ENCODE measurements around the gene CNBD2. TPM values are rescaled to one million over a fixed set of nuclear protein-coding genes. Genes with fewer than 3 reads are reported as not detected.

CNBD2 gene
- total RNA-seq, 1 experiment from 2014 or later, result 3.8 TPM

- CTCF ChIA-PET, result interaction anchor here (1.0 to 3.4 kb wide), 7 partner anchors 10 to 162 kb away, joined by 3 to 20 read pairs (median 7); partner anchors contain the start of gene SCAND1
- DNase-seq (ENCODE audit: low spot score), result no peak
These were observed 7.4 kb downstream of the CNBD2 start for GRCh38 chr20:35975576-35976373.

More at GRCh38 chr20:35975576-35976373, 7.4 kb downstream of the CNBD2 start:
- H3K36me3 Mint-ChIP-seq, result no peaks in the 10 kb centered on the region
- H3K4me3 Mint-ChIP-seq, result no peak overlapping the region
- H3K4me1 Mint-ChIP-seq, result no peaks in the 10 kb centered on the region
- POLR2A ChIA-PET, result no interaction called here
- no peak overlapping the region for H3K27ac Mint-ChIP-seq
- TF ChIP-seq ESRRA (CRISPR knock-in tag; IDR thresholded peaks at IDR 0.05; ENCODE audit: borderline replicate concordance), result no peak
- TF ChIP-seq ZNF219 (CRISPR knock-in tag; IDR thresholded peaks at IDR 0.05; ENCODE audit: borderline replicate concordance), result no peak
- TF ChIP-seq ZNF396 (CRISPR knock-in tag; IDR thresholded peaks at IDR 0.05; ENCODE audit: borderline replicate concordance), result no peak
- no peak for TF ChIP-seq IRF2 (CRISPR knock-in tag; IDR thresholded peaks at IDR 0.05; ENCODE audit: borderline replicate concordance, low read depth)
- TF ChIP-seq TCF7 (CRISPR knock-in tag; IDR thresholded peaks at IDR 0.05; ENCODE audit: low read depth), result no peak
- TF ChIP-seq, protein P1, sequence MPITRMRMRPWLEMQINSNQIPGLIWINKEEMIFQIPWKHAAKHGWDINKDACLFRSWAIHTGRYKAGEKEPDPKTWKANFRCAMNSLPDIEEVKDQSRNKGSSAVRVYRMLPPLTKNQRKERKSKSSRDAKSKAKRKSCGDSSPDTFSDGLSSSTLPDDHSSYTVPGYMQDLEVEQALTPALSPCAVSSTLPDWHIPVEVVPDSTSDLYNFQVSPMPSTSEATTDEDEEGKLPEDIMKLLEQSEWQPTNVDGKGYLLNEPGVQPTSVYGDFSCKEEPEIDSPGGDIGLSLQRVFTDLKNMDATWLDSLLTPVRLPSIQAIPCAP (CRISPR knock-in tag; IDR thresholded peaks at IDR 0.05), result no peak
- TF ChIP-seq, protein P2, sequence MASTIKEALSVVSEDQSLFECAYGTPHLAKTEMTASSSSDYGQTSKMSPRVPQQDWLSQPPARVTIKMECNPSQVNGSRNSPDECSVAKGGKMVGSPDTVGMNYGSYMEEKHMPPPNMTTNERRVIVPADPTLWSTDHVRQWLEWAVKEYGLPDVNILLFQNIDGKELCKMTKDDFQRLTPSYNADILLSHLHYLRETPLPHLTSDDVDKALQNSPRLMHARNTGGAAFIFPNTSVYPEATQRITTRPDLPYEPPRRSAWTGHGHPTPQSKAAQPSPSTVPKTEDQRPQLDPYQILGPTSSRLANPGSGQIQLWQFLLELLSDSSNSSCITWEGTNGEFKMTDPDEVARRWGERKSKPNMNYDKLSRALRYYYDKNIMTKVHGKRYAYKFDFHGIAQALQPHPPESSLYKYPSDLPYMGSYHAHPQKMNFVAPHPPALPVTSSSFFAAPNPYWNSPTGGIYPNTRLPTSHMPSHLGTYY (CRISPR knock-in tag; IDR thresholded peaks at IDR 0.05), result no peak
- no peak for TF ChIP-seq RELA (CRISPR knock-in tag; IDR thresholded peaks at IDR 0.05; ENCODE audit: borderline replicate concordance)
- no peak for TF ChIP-seq HMGXB4 (CRISPR knock-in tag; IDR thresholded peaks at IDR 0.05)
- no peak for TF ChIP-seq MAX (CRISPR knock-in tag; IDR thresholded peaks at IDR 0.05)
- TF ChIP-seq ATF1 (CRISPR knock-in tag; IDR thresholded peaks at IDR 0.05), result no peak
- no peak for TF ChIP-seq ETV6 (CRISPR knock-in tag; IDR thresholded peaks at IDR 0.05)
- TF ChIP-seq, protein P3, sequence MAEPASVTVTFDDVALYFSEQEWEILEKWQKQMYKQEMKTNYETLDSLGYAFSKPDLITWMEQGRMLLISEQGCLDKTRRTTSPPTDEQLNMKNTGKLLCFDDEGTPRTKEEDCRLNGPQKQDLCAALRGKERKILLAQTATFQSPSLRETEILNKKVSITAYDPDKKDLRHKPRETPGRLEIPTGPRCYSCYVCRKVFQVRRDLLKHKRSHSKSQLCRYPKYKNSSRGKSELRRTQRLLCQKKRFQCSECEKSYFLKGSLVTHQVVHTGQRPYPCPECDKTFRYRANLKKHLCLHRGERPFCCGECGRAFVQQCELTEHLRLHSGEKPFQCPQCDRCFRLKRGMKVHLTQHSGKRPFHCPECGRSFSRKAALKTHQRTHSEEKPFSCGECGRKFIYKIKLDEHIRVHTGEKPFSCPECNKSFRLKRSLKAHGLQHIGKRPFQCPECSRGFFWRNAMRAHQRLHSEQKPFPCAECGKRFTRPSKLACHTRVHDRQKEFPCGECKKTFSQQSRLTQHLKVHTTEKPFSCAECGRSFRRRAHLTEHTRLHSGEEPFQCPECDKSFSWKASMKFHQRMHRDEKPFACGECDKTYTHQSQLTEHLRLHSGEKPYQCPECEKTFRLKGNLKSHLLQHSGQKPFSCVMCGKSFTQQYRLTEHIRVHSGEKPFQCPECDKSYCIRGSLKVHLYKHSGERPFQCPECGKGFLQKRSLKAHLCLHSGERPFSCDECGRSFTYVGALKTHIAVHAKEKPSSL (CRISPR knock-in tag; conservative IDR thresholded peaks at IDR 0.05), result no peak
- TF ChIP-seq, protein P4, sequence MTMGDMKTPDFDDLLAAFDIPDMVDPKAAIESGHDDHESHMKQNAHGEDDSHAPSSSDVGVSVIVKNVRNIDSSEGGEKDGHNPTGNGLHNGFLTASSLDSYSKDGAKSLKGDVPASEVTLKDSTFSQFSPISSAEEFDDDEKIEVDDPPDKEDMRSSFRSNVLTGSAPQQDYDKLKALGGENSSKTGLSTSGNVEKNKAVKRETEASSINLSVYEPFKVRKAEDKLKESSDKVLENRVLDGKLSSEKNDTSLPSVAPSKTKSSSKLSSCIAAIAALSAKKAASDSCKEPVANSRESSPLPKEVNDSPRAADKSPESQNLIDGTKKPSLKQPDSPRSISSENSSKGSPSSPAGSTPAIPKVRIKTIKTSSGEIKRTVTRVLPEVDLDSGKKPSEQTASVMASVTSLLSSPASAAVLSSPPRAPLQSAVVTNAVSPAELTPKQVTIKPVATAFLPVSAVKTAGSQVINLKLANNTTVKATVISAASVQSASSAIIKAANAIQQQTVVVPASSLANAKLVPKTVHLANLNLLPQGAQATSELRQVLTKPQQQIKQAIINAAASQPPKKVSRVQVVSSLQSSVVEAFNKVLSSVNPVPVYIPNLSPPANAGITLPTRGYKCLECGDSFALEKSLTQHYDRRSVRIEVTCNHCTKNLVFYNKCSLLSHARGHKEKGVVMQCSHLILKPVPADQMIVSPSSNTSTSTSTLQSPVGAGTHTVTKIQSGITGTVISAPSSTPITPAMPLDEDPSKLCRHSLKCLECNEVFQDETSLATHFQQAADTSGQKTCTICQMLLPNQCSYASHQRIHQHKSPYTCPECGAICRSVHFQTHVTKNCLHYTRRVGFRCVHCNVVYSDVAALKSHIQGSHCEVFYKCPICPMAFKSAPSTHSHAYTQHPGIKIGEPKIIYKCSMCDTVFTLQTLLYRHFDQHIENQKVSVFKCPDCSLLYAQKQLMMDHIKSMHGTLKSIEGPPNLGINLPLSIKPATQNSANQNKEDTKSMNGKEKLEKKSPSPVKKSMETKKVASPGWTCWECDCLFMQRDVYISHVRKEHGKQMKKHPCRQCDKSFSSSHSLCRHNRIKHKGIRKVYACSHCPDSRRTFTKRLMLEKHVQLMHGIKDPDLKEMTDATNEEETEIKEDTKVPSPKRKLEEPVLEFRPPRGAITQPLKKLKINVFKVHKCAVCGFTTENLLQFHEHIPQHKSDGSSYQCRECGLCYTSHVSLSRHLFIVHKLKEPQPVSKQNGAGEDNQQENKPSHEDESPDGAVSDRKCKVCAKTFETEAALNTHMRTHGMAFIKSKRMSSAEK (CRISPR knock-in tag; IDR thresholded peaks at IDR 0.05; ENCODE audit: borderline replicate concordance), result no peak
- TF ChIP-seq CBFB (CRISPR knock-in tag; IDR thresholded peaks at IDR 0.05; ENCODE audit: low read depth), result no peak
- no peak for TF ChIP-seq NFE2L1 (CRISPR knock-in tag; IDR thresholded peaks at IDR 0.05)
- TF ChIP-seq, protein P5, sequence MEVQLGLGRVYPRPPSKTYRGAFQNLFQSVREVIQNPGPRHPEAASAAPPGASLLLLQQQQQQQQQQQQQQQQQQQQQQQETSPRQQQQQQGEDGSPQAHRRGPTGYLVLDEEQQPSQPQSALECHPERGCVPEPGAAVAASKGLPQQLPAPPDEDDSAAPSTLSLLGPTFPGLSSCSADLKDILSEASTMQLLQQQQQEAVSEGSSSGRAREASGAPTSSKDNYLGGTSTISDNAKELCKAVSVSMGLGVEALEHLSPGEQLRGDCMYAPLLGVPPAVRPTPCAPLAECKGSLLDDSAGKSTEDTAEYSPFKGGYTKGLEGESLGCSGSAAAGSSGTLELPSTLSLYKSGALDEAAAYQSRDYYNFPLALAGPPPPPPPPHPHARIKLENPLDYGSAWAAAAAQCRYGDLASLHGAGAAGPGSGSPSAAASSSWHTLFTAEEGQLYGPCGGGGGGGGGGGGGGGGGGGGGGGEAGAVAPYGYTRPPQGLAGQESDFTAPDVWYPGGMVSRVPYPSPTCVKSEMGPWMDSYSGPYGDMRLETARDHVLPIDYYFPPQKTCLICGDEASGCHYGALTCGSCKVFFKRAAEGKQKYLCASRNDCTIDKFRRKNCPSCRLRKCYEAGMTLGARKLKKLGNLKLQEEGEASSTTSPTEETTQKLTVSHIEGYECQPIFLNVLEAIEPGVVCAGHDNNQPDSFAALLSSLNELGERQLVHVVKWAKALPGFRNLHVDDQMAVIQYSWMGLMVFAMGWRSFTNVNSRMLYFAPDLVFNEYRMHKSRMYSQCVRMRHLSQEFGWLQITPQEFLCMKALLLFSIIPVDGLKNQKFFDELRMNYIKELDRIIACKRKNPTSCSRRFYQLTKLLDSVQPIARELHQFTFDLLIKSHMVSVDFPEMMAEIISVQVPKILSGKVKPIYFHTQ (CRISPR knock-in tag; IDR thresholded peaks at IDR 0.05), result no peak
- TF ChIP-seq ZNF317 (CRISPR knock-in tag; IDR thresholded peaks at IDR 0.05; ENCODE audit: borderline replicate concordance, low read depth), result no peak
- ATAC-seq, result no peak
- H3K27me3 Mint-ChIP-seq (ENCODE audit: low read depth), result no peaks in the 10 kb centered on the region; the same call in 1 of the 2 replicates
- peaks cover 14% of the 10 kb centered on the region for H3K9me3 Mint-ChIP-seq

Measured in WTC11 (cell line).